KOPT-K1 (cell line): ENCODE measurements around the gene DACT3.

ENCODE experiments used
- H3K27ac ChIP-seq: fragments of 200-600 bp; sonication (generic); 2 replicates; pipeline ENCODE4 v1.5.1; 2016; ENCODE audit warnings: antibody characterized with exemption, mild to moderate bottlenecking, low read depth, low read length; ENCODE audit not compliant: poor library complexity, severe bottlenecking
- H3K36me3 ChIP-seq: fragments of 200-600 bp; sonication (generic); 2 replicates; pipeline ENCODE4 v1.5.1; 2017; ENCODE audit warnings: antibody characterized with exemption, mild to moderate bottlenecking, low read length, moderate library complexity; ENCODE audit not compliant: insufficient read depth
- H3K9me3 ChIP-seq: fragments of 200-600 bp; sonication (generic); 2 replicates; pipeline ENCODE4 v1.5.1; 2017; ENCODE audit warnings: antibody characterized with exemption, low read length, mild to moderate bottlenecking; ENCODE audit not compliant: insufficient read depth, poor library complexity, severe bottlenecking

The DACT3 gene

GRCh38 chr19:46687438-46688145 lies 26.6 kb upstream of the DACT3 start:
- Histone ChIP-seq H3K27ac (no peak overlapping the region), H3K36me3 (peaks cover 98% of the 10 kb centered on the region), H3K9me3 (no peaks in the 10 kb centered on the region)

GRCh38 chr19:46685189-46685588 lies 24.2 kb upstream of the DACT3 start:
- Histone ChIP-seq H3K36me3 (peaks cover 95% of the 10 kb centered on the region), H3K9me3 (no peaks in the 10 kb centered on the region), H3K27ac (no peak overlapping the region)

GRCh38 chr19:46678110-46678732 lies 17.2 kb upstream of the DACT3 start:
- Histone ChIP-seq H3K9me3 (no peaks in the 10 kb centered on the region), H3K36me3 (peaks cover 97% of the 10 kb centered on the region), H3K27ac (no peak overlapping the region)

GRCh38 chr19:46674416-46675178 lies 13.6 kb upstream of the DACT3 start:
- Histone ChIP-seq H3K27ac (no peak overlapping the region), H3K9me3 (no peaks in the 10 kb centered on the region), H3K36me3 (peaks cover 76% of the 10 kb centered on the region)

GRCh38 chr19:46670813-46671212 lies 9.8 kb upstream of the DACT3 start:
- H3K27ac ChIP-seq: no peak overlapping the region
- peaks cover 38% of the 10 kb centered on the region for H3K36me3 ChIP-seq
- no peaks in the 10 kb centered on the region for H3K9me3 ChIP-seq

GRCh38 chr19:46668662-46669061 lies 7.7 kb upstream of the DACT3 start:
- Histone ChIP-seq H3K36me3 (peaks cover 17% of the 10 kb centered on the region), H3K27ac (no peak overlapping the region), H3K9me3 (no peaks in the 10 kb centered on the region)

- H3K9me3 ChIP-seq: no peaks in the 10 kb centered on the region
- no peak overlapping the region for H3K27ac ChIP-seq
- H3K36me3 ChIP-seq: no peaks in the 10 kb centered on the region
These were observed 4.1 kb upstream of the DACT3 start for GRCh38 chr19:46665072-46665471.

- no peak overlapping the region for H3K27ac ChIP-seq
- H3K9me3 ChIP-seq: no peaks in the 10 kb centered on the region
- no peaks in the 10 kb centered on the region for H3K36me3 ChIP-seq
These were observed 982 bp upstream of the DACT3 start for GRCh38 chr19:46661735-46662592.

GRCh38 chr19:46660551-46661019 lies 397 bp downstream of the DACT3 start:
- H3K36me3 ChIP-seq: no peaks in the 10 kb centered on the region
- no peaks in the 10 kb centered on the region for H3K9me3 ChIP-seq
- H3K27ac ChIP-seq: no peak overlapping the region

GRCh38 chr19:46660008-46660517 lies 919 bp downstream of the DACT3 start:
- Histone ChIP-seq H3K9me3 (no peaks in the 10 kb centered on the region), H3K27ac (no peak overlapping the region), H3K36me3 (no peaks in the 10 kb centered on the region)

- H3K9me3 ChIP-seq: no peaks in the 10 kb centered on the region
- no peak overlapping the region for H3K27ac ChIP-seq
- no peaks in the 10 kb centered on the region for H3K36me3 ChIP-seq
These were observed 1.6 kb downstream of the DACT3 start for GRCh38 chr19:46659151-46660007.

GRCh38 chr19:46656541-46656940 lies 4.4 kb downstream of the DACT3 start:
- Histone ChIP-seq H3K9me3 (no peaks in the 10 kb centered on the region), H3K27ac (no peak overlapping the region), H3K36me3 (no peaks in the 10 kb centered on the region)

GRCh38 chr19:46654621-46655152 lies 6.3 kb downstream of the DACT3 start:
- no peaks in the 10 kb centered on the region for H3K36me3 ChIP-seq
- no peak overlapping the region for H3K27ac ChIP-seq
- H3K9me3 ChIP-seq: no peaks in the 10 kb centered on the region

- Histone ChIP-seq H3K27ac (no peak overlapping the region), H3K36me3 (no peaks in the 10 kb centered on the region), H3K9me3 (no peaks in the 10 kb centered on the region)
These were observed 10.5 kb downstream of the DACT3 start for GRCh38 chr19:46650445-46650844.
